Right lobe of liver (tissue), 6 donors: Measurements from ENCODE around the gene GNAT1. TPM values are rescaled to one million over a fixed set of nuclear protein-coding genes. Genes with fewer than 3 reads are reported as not detected.
A peak's percentile ranks its signal among the peaks of the same experiment; 100 is the strongest.

Experiments
- ATAC-seq, 4 donors: fragments of 200-7000 bp; cut with Tn5 transposase; one replicate each; pipeline ENCODE4 v1.9.1; 2020; ENCODE audit warnings: mild to moderate bottlenecking in 4 of 4, moderate library complexity in 4 of 4
- DNase-seq, 3 donors: peaks; one replicate each; pipeline ENCODE4 v3.0.0-alpha.2; 2020
- H3K27ac ChIP-seq, 3 donors: fragments of 200-600 bp; one replicate each; pipeline ENCODE4 v1.8.0; 2022
- H3K27me3 ChIP-seq, 2 donors: fragments of 200-600 bp; one replicate each; pipeline ENCODE4 v1.8.0; 2022
- H3K36me3 ChIP-seq, 4 donors: fragments of 200-600 bp; sonication (generic) in 1 of 4; one replicate each; pipeline versions ENCODE4 v1.5.1 to v1.8.0; 2017 to 2022; ENCODE audit warnings: control low read depth in 1 of 4
- H3K4me1 ChIP-seq, 4 donors: fragments of 200-600 bp; sonication (generic) in 1 of 4; one replicate each; pipeline versions ENCODE4 v1.5.1 to v1.8.0; 2017 to 2022; ENCODE audit warnings: control low read depth in 1 of 4
- H3K4me3 ChIP-seq, 3 donors: fragments of 200-600 bp; one replicate each; pipeline ENCODE4 v1.8.0; 2022
- H3K9me3 ChIP-seq, 4 donors: fragments of 200-600 bp; sonication (generic) in 1 of 4; one replicate each; pipeline versions ENCODE4 v1.5.1 to v1.8.0; 2017 to 2022; ENCODE audit warnings: control low read depth in 1 of 4
- CTCF ChIP-seq, 4 donors: fragments of 200-600 bp in 3 of 4; fragments of 450-650 bp in 1 of 4; IDR thresholded peaks; one replicate each; pipeline versions ENCODE4 v1.5.1 to v1.8.0; 2016 to 2022; ENCODE audit warnings: antibody characterized with exemption in 4 of 4, mild to moderate bottlenecking in 2 of 4
- POLR2A ChIP-seq: fragments of 450-650 bp; IDR thresholded peaks from one replicate; pipeline ENCODE4 v1.6.1; 2017; ENCODE audit warnings: antibody characterized with exemption, mild to moderate bottlenecking
- WGBS: methylation state at CpG from one replicate; pipeline ENCODE4 v1.1.6; 2018; ENCODE audit warnings: low coverage, low lambda C conversion rate; ENCODE audit not compliant: insufficient coverage; ENCODE audit errors: missing lambda C conversion rate; 5-methylcytosine and 5-hydroxymethylcytosine counted together
- intact Hi-C, 2 donors: fragments of 100-400 bp; cut with DNase I; formaldehyde crosslinking; loops; one replicate each; pipeline versions ENCODE4 v1.11.2 to v1.14.1; 2022
- total RNA-seq, 6 experiments: library from RNA; depleted of rRNA in 2 of 6; stranded (reverse); fragments of >200 nt in 2 of 6; fragmentation: NEBNext Ultra II Directional in 3 of 6; extraction: Animal tissue kit (Norgen Biotek cat#: 25700) in 3 of 6; gene quantifications; one replicate each; pipeline versions ENCODE4 v1.1.0 to v1.2.4, GENCODE V29; 2016 to 2023
- donor health status: DM: no; HTN: yes; CAD: no.
- donor health status: DM: no; HTN: no; CAD: no.
- donor health status: DM: no; HTN: no; CAD: no.
- donor health status: DM: no; HTN: yes; CAD: no.
- donor health status: DM: no; HTN: yes; CAD: no.

The GNAT1 gene
- total RNA-seq, 6 experiments from 2014 or later = 0.07 TPM; not detected in 5

- Histone ChIP-seq H3K9me3 (no peaks in the 10 kb centered on the region), H3K27me3 (no peaks in the 10 kb centered on the region), H3K27ac (no peak overlapping the region), H3K36me3 (no peaks in the 10 kb centered on the region), H3K4me3 (no peak overlapping the region), H3K4me1 (peaks cover 0 to 19% (median 3%) of the 10 kb centered on the region in 4 donors)
- ATAC-seq = no peak
- TF ChIP-seq CTCF (IDR thresholded peaks at IDR 0.05) (no peak), POLR2A (no peak)
- no peak for DNase-seq
- 58% methylated on average over 4 of the region's 6 CpGs for WGBS
- intact Hi-C loops = no loop called here
Measured at GRCh38 chr3:50183755-50184154, 7.7 kb upstream of the GNAT1 start.

- intact Hi-C loops = no loop called here
- TF ChIP-seq CTCF (IDR thresholded peaks at IDR 0.05) (no peak), POLR2A (no peak)
- peak; percentile 60 to 82 (median 68) for ATAC-seq
Measured at GRCh38 chr3:50184242-50184978, 7.0 kb upstream of the GNAT1 start.

GRCh38 chr3:50185230-50185629 lies 6.2 kb upstream of the GNAT1 start:
- ATAC-seq (no peak), DNase-seq (no peak)
- Histone ChIP-seq H3K27ac (no peak overlapping the region), H3K4me1 (peaks cover 0 to 10% (median 3%) of the 10 kb centered on the region in 4 donors), H3K4me3 (no peak overlapping the region), H3K9me3 (no peaks in the 10 kb centered on the region), H3K36me3 (no peaks in the 10 kb centered on the region), H3K27me3 (no peaks in the 10 kb centered on the region)
- intact Hi-C loops = no loop called here
- no peak for TF ChIP-seq CTCF (IDR thresholded peaks at IDR 0.05)
- TF ChIP-seq POLR2A = no peak
- no CpG with 5 or more reads among the region's 4 CpGs for WGBS

More at GRCh38 chr3:50184242-50184978, 7.0 kb upstream of the GNAT1 start:
- Histone ChIP-seq H3K27ac (no peak overlapping the region), H3K27me3 (no peaks in the 10 kb centered on the region), H3K36me3 (no peaks in the 10 kb centered on the region), H3K9me3 (no peaks in the 10 kb centered on the region), H3K4me3 (no peak overlapping the region), H3K4me1 (peaks cover 0 to 18% (median 3%) of the 10 kb centered on the region in 4 donors)
- DNase-seq = peak in 2 of 3 donors; percentile 79 to 80
- WGBS = 57% methylated on average over 3 of the region's 21 CpGs

GRCh38 chr3:50186096-50186495 lies 5.3 kb upstream of the GNAT1 start:
- H3K4me3 ChIP-seq = no peak overlapping the region
- H3K4me1 ChIP-seq = peaks cover 0 to 12% (median 3%) of the 10 kb centered on the region in 4 donors
- DNase-seq = no peak
- no peaks in the 10 kb centered on the region for H3K9me3 ChIP-seq
- no CpG with 5 or more reads among the region's 10 CpGs for WGBS
- no peak overlapping the region for H3K27ac ChIP-seq
- intact Hi-C loops = no loop called here
- ATAC-seq = no peak
- H3K36me3 ChIP-seq = no peaks in the 10 kb centered on the region
- no peaks in the 10 kb centered on the region for H3K27me3 ChIP-seq
- TF ChIP-seq CTCF (IDR thresholded peaks at IDR 0.05) = no peak
- no peak for TF ChIP-seq POLR2A
